Right lobe of liver (tissue), 6 donors: ENCODE data around the gene SLCO3A1. TPM values are rescaled to one million over a fixed set of nuclear protein-coding genes. Genes with fewer than 3 reads are reported as not detected.

ENCODE experiments used
- ATAC-seq, 4 donors: fragments of 200-7000 bp; cut with Tn5 transposase; one replicate each; pipeline ENCODE4 v1.9.1; 2020; ENCODE audit warnings: mild to moderate bottlenecking in 4 of 4, moderate library complexity in 4 of 4
- DNase-seq, 3 donors: peaks; one replicate each; pipeline ENCODE4 v3.0.0-alpha.2; 2020
- H3K27ac ChIP-seq, 3 donors: fragments of 200-600 bp; one replicate each; pipeline ENCODE4 v1.8.0; 2022
- H3K27me3 ChIP-seq, 2 donors: fragments of 200-600 bp; one replicate each; pipeline ENCODE4 v1.8.0; 2022
- H3K36me3 ChIP-seq, 4 donors: fragments of 200-600 bp; sonication (generic) in 1 of 4; one replicate each; pipeline versions ENCODE4 v1.5.1 to v1.8.0; 2017 to 2022; ENCODE audit warnings: control low read depth in 1 of 4
- H3K4me1 ChIP-seq, 4 donors: fragments of 200-600 bp; sonication (generic) in 1 of 4; one replicate each; pipeline versions ENCODE4 v1.5.1 to v1.8.0; 2017 to 2022; ENCODE audit warnings: control low read depth in 1 of 4
- H3K4me3 ChIP-seq, 3 donors: fragments of 200-600 bp; one replicate each; pipeline ENCODE4 v1.8.0; 2022
- H3K9me3 ChIP-seq, 4 donors: fragments of 200-600 bp; sonication (generic) in 1 of 4; one replicate each; pipeline versions ENCODE4 v1.5.1 to v1.8.0; 2017 to 2022; ENCODE audit warnings: control low read depth in 1 of 4
- CTCF ChIP-seq, 4 donors: fragments of 200-600 bp in 3 of 4; fragments of 450-650 bp in 1 of 4; IDR thresholded peaks; one replicate each; pipeline versions ENCODE4 v1.5.1 to v1.8.0; 2016 to 2022; ENCODE audit warnings: antibody characterized with exemption in 4 of 4, mild to moderate bottlenecking in 2 of 4
- POLR2A ChIP-seq: fragments of 450-650 bp; IDR thresholded peaks from one replicate; pipeline ENCODE4 v1.6.1; 2017; ENCODE audit warnings: antibody characterized with exemption, mild to moderate bottlenecking
- WGBS: methylation state at CpG from one replicate; pipeline ENCODE4 v1.1.6; 2018; ENCODE audit warnings: low coverage, low lambda C conversion rate; ENCODE audit not compliant: insufficient coverage; ENCODE audit errors: missing lambda C conversion rate; 5-methylcytosine and 5-hydroxymethylcytosine counted together
- intact Hi-C, 2 donors: fragments of 100-400 bp; cut with DNase I; formaldehyde crosslinking; loops; one replicate each; pipeline versions ENCODE4 v1.11.2 to v1.14.1; 2022
- total RNA-seq, 6 experiments: library from RNA; depleted of rRNA in 2 of 6; stranded (reverse); fragments of >200 nt in 2 of 6; fragmentation: NEBNext Ultra II Directional in 3 of 6; extraction: Animal tissue kit (Norgen Biotek cat#: 25700) in 3 of 6; gene quantifications; one replicate each; pipeline versions ENCODE4 v1.1.0 to v1.2.4, GENCODE V29; 2016 to 2023
- donor health status: DM: no; HTN: yes; CAD: no.
- donor health status: DM: no; HTN: no; CAD: no.
- donor health status: DM: no; HTN: no; CAD: no.
- donor health status: DM: no; HTN: yes; CAD: no.
- donor health status: DM: no; HTN: yes; CAD: no.

SLCO3A1 gene
- total RNA-seq, 6 experiments from 2014 or later: 2.4 to 7.7 (median 3.7) TPM

DNA sequence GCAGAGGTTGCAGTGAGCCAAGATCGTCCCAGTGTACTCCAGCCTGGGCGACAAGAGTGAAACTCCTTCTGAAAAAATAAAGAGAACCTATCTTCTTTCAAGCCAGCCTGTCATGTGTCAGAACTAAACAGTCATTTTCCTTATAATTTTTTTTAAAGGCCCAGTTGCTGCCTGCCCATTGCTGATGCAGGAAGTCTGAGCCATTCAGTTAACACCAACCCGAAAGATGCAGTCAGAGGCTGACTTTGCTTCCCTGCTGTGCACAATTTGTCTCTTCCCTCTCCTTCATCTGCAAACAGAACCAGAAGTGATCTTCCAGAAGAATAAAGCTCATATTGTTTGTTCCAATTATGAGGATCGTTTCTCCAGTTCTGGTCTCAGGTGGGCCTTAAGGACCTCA, 220.6 kb downstream of the SLCO3A1 start:
- H3K36me3 ChIP-seq: no peaks in the 10 kb centered on the region
- no peak for ATAC-seq
- H3K4me3 ChIP-seq: no peak overlapping the region
- no peaks in the 10 kb centered on the region for H3K27me3 ChIP-seq
- no peak overlapping the region for H3K27ac ChIP-seq
- intact Hi-C loops: loop anchor here (10.0 kb wide), 3 partner anchors 219 to 369 kb away; partner anchors contain the start of gene SLCO3A1 (in 1 of the 2)
- WGBS: 42% methylated on average over 4 of the region's 4 CpGs
- H3K4me1 ChIP-seq: no peaks in the 10 kb centered on the region
- H3K9me3 ChIP-seq: no peaks in the 10 kb centered on the region
- no peak for TF ChIP-seq POLR2A
- no peak for TF ChIP-seq CTCF (IDR thresholded peaks at IDR 0.05)
- no peak for DNase-seq

GRCh38 chr15:92074646-92075045, 221.1 kb downstream of the SLCO3A1 start:
- H3K36me3 ChIP-seq: no peaks in the 10 kb centered on the region
- 33% methylated on average over 2 of the region's 5 CpGs for WGBS
- DNase-seq (peak in 1 of 3 donors; percentile 58), ATAC-seq (peak; percentile 27 to 48 (median 38))
- H3K4me1 ChIP-seq: no peaks in the 10 kb centered on the region
- no peaks in the 10 kb centered on the region for H3K27me3 ChIP-seq
- H3K9me3 ChIP-seq: no peaks in the 10 kb centered on the region
- TF ChIP-seq POLR2A: no peak
- TF ChIP-seq CTCF (IDR thresholded peaks at IDR 0.05): no peak
- H3K4me3 ChIP-seq: no peak overlapping the region
- intact Hi-C loops: loop anchor here (10.0 kb wide), 3 partner anchors 220 to 370 kb away; partner anchors contain the start of gene SLCO3A1 (in 1 of the 2)
- H3K27ac ChIP-seq: no peak overlapping the region

DNA sequence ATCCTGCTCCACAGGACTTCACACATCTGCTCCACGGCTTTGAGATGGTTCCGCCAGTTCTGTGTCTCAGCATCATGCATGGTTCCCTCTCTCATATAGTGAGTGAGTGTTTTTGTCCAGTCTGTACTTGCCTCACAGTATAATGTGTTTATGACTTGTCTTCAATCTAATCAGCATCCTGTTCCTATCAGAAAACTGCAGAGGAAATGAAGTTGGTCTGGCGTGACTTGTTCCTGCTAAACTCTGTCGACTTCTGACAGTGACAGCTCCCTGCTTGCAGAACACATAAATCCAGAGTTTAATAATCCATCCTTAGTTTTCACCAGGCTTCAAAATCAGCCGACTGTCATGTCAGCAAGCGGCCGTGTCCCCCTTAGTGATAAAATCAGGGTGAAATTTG, 222.3 kb downstream of the SLCO3A1 start:
- intact Hi-C loops: loop anchor here (10.0 kb wide), 3 partner anchors 221 to 371 kb away; partner anchors contain the start of gene SLCO3A1 (in 1 of the 2)
- no peaks in the 10 kb centered on the region for H3K36me3 ChIP-seq
- DNase-seq (no peak), ATAC-seq (peak in 3 of 4 donors; percentile 21 to 51 (median 25))
- no peak overlapping the region for H3K27ac ChIP-seq
- no peaks in the 10 kb centered on the region for H3K27me3 ChIP-seq
- H3K4me1 ChIP-seq: no peaks in the 10 kb centered on the region
- 58% methylated on average over 6 of the region's 7 CpGs for WGBS
- H3K9me3 ChIP-seq: no peaks in the 10 kb centered on the region
- H3K4me3 ChIP-seq: no peak overlapping the region
- TF ChIP-seq CTCF (IDR thresholded peaks at IDR 0.05): no peak
- no peak for TF ChIP-seq POLR2A

- 58% methylated on average over 5 of the region's 8 CpGs for WGBS
- Histone ChIP-seq H3K4me1 (no peaks in the 10 kb centered on the region), H3K9me3 (no peaks in the 10 kb centered on the region), H3K27ac (no peak overlapping the region), H3K4me3 (no peak overlapping the region), H3K27me3 (no peaks in the 10 kb centered on the region), H3K36me3 (no peaks in the 10 kb centered on the region)
- no peak for DNase-seq
- TF ChIP-seq CTCF (IDR thresholded peaks at IDR 0.05) (no peak), POLR2A (no peak)
- intact Hi-C loops: loop anchor here (10.0 kb wide), 3 partner anchors 222 to 372 kb away; partner anchors contain the start of gene SLCO3A1 (in 1 of the 2)
- ATAC-seq: no peak
Observed at GRCh38 chr15:92076541-92076940, 223.0 kb downstream of the SLCO3A1 start.
